GM21737 (cell line): ENCODE data around the gene GPR65.
"Not testable (repeated sequence)": the region's sequence is repeated elsewhere in the genome, so short reads cannot be mapped to it uniquely, and the experiment has no call there.

Experiments used
- ATAC-seq: cut with Tn5 transposase; IDR thresholded peaks from one replicate; pipeline ENCODE4 v1.9.1; 2021; ENCODE audit warnings: mild to moderate bottlenecking, moderate library complexity; ENCODE audit not compliant: unreplicated experiment

Gene GPR65

GRCh38 chr14:88003425-88003824, 1.5 kb upstream of the GPR65 start:
- ATAC-seq, result no peak

GRCh38 chr14:88004506-88005036, 364 bp upstream of the GPR65 start:
- ATAC-seq, result no peak

GRCh38 chr14:88005978-88006851, 1.3 kb downstream of the GPR65 start:
- peak; percentile 87 for ATAC-seq

GRCh38 chr14:88007608-88008007, 2.7 kb downstream of the GPR65 start:
- ATAC-seq, result no peak

- ATAC-seq, result no peak
These were observed 3.3 kb downstream of the GPR65 start for GRCh38 chr14:88008039-88008742.

- ATAC-seq, result no peak
These were observed 4.6 kb downstream of the GPR65 start for GRCh38 chr14:88009486-88009885.

- ATAC-seq, result no peak
These were observed 5.4 kb downstream of the GPR65 start for GRCh38 chr14:88010331-88010730.

GRCh38 chr14:88012495-88012894, 7.6 kb downstream of the GPR65 start:
- ATAC-seq, result no peak

- ATAC-seq, result peak; percentile 96
These were observed 8.9 kb downstream of the GPR65 start for GRCh38 chr14:88013750-88014349.

GRCh38 chr14:88016768-88017167, 11.8 kb downstream of the GPR65 start:
- ATAC-seq, result no peak

- no peak for ATAC-seq
These were observed 12.6 kb downstream of the GPR65 start for GRCh38 chr14:88017535-88017934.

- no peak for ATAC-seq
These were observed 18.8 kb downstream of the GPR65 start for GRCh38 chr14:88023658-88024187.

- ATAC-seq, result not testable (repeated sequence)
These were observed 19.5 kb downstream of the GPR65 start for GRCh38 chr14:88024252-88025086.

GRCh38 chr14:88025313-88025712, 20.4 kb downstream of the GPR65 start:
- ATAC-seq, result no peak

GRCh38 chr14:88026890-88027289, 22.0 kb downstream of the GPR65 start:
- ATAC-seq, result no peak

- ATAC-seq, result no peak
These were observed 24.6 kb downstream of the GPR65 start for GRCh38 chr14:88029500-88029899.

- no peak for ATAC-seq
These were observed 25.1 kb downstream of the GPR65 start for GRCh38 chr14:88030079-88030478.

GRCh38 chr14:88030892-88031291, 26.0 kb downstream of the GPR65 start:
- no peak for ATAC-seq

GRCh38 chr14:88032373-88032772, 27.4 kb downstream of the GPR65 start:
- no peak for ATAC-seq

- no peak for ATAC-seq
These were observed 29.1 kb downstream of the GPR65 start for GRCh38 chr14:88034076-88034475.
